ENCODE results near the gene APOF.
"Not testable (repeated sequence)": the region's sequence is repeated elsewhere in the genome, so short reads cannot be mapped to it uniquely, and the experiment has no call there.

APOF gene

DNA sequence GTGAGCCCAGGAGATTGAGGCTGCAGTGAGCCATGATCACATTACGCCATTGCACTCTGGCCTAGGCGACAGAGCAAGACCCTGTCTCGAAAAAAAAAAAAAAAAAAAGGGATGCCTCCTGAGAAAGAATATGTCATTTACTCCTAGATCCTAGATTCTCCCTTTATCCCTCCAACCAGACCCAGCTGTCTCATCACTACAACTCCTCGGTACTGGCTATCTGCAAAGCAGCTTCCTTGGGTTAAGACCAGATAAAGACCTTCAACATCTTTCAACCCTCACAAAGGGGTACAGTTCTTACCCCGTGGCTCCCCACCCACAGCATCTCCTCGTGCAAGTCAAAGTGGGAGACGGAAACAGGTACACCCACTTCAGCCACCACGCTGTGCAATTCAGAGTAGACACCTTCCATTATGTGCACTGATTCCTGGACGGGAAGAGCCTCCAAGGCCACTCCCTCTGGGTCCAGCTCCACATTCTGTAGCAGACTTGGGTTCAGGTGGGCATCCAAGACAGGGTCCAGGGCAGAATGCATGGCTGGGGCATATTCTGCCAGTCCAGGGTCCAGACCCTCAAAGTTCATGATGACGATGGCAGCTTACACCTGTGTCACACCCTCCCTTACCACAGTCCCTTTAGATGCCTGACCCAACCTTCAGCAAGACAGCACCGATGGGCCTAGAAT is 30.0 kb downstream of the APOF start:
- DNase-seq: no peak
- ATAC-seq: no peak

DNA sequence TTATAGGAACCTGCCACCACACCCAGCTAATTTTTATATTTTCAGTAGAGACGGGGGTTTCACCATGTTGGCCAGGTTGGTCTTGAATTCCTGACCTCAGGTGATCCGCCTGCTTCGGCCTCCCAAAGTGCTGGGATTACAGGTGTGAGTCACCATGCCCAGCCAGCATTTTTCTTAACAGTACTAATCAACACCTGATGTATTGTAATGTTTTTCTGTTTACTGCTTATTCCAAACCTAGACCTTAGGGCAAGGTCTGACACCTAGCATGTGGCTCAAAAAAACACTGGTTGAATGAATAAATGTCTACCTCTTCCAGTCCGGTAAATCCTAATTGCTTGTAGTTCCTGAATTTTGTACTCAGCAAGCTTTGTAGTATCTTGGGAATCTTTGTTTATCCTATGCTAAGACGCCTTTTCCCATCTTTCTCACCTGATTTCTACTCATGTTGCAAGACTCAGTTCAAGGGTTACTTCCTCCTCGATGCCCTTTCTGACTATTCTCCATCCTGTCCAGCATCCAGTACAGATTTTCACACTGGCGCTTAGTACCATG is 31.6 kb downstream of the APOF start:
- DNase-seq: no peak
- no peak for ATAC-seq

DNA sequence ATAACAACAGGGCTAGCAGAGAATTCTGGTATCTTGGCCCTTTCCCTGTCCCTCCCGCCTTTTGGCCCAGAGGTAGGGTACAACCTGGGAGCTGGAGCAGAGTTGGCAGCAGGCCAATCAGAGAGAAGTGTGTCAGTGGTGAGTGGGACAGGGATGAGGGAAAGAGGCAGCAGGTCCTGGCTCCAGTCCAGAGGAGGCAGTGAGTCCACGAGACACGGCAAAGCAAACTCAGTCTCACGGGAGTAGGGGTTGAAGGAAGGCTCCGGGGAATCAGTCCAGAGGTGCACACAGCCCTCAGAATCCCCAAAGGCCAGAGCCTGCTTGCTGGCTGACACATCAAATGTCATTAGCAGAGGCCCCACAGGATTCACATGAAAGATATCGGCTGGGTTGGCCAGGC is 36.1 kb downstream of the APOF start:
- ATAC-seq (no peak), DNase-seq (no peak)

DNA sequence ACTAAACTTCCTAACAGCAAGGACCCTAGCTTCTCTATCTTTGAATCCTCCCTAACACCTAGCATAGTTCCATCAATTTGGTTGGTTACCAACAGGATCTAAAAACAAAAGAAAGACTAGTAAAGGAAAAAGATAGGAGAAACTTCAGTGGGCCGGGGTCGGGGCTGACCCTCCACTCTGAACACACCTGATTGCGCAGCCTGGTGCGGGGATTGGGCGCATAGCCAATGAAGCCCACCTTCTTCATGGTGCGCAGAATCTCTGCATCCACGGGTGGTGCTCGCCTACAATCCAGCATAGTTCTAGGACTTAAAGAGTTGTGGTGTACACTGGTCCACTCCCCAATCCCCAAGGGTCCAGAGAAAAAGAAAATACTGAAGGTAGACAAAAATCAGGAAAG is 36.5 kb downstream of the APOF start:
- ATAC-seq (no peak), DNase-seq (no peak)

DNA sequence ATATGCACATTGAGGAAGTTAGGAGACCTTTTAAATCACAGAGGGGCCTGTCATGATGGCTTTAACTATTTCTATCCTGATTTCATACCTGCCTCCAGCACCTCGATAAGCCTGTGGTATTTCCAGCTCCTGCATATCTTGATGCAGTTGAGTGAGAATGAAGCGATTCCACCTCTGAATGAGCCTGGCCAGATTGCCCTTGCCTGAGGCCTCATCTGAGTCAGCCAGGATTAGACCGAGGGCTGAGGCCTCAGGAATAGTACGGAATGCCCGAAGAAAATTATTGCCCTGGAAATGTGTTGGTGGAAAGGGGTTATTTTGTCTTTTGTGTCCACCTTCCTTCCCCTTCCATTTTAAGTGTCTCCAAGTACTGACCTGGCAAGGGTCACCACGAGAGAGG is 38.5 kb downstream of the APOF start:
- no peak for ATAC-seq
- DNase-seq: no peak

DNA sequence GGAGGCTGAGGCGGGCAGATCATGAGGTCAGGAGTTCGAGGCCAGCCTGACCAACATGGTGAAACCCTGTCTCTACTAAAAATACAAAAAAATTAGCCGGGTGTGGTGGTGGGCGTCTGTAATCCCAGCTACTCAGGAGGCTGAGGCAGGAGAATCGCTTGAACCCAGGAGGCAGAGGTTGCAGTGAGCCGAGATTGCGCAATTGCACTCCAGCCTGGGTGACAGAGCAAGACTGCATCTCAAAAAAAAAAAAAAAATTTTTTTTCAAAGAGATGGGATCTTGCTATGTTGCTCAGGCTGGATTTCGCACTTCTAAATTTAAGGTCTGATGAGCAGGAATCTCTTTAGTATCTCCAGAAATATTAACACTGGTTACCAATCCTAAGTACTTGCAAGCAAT is 41.0 kb downstream of the APOF start:
- not testable (repeated sequence) for DNase-seq

DNA sequence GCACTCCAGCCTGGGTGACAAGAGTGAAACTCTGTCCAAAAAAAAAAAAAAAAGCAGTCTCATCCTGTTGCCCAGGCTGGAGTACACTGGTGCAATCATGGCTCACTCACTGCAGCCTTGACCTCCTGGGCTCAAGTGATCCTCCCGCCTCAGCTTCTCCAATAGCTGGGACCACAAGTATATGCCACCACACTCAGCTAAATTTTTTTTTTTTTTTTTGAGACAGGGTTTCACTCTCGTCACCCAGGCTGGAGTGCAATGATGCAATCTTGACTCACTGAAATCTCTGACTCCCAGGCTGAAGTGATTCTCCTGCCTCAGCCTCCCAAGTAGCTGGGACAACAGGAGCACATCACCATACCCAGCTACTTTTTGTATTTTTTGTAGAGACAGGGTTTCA is 41.6 kb downstream of the APOF start:
- ATAC-seq (peak; percentile 6), DNase-seq (no peak)

More for the DNA sequence above, 41.0 kb downstream of the APOF start:
- not testable (repeated sequence) for ATAC-seq

DNA sequence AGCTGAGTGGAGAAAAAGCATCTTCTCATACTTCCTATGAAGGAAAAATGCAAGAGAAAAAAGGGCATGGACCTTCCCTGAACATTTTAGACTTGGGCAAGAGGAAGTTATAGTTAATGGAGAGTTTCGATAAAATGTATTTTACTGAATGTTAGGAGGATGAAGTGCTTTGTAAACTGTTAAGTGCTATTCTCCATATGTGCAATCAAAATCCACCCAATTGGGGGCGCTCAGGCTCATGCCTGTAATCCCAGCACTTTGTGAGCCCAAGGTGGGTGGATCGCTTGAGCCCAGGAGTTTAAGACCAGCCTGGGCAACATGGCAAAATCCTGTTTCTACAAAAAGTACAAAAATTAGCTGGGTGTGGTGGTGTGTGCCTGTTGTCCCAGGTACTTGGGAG is 45.0 kb downstream of the APOF start:
- DNase-seq (no peak), ATAC-seq (no peak)

DNA sequence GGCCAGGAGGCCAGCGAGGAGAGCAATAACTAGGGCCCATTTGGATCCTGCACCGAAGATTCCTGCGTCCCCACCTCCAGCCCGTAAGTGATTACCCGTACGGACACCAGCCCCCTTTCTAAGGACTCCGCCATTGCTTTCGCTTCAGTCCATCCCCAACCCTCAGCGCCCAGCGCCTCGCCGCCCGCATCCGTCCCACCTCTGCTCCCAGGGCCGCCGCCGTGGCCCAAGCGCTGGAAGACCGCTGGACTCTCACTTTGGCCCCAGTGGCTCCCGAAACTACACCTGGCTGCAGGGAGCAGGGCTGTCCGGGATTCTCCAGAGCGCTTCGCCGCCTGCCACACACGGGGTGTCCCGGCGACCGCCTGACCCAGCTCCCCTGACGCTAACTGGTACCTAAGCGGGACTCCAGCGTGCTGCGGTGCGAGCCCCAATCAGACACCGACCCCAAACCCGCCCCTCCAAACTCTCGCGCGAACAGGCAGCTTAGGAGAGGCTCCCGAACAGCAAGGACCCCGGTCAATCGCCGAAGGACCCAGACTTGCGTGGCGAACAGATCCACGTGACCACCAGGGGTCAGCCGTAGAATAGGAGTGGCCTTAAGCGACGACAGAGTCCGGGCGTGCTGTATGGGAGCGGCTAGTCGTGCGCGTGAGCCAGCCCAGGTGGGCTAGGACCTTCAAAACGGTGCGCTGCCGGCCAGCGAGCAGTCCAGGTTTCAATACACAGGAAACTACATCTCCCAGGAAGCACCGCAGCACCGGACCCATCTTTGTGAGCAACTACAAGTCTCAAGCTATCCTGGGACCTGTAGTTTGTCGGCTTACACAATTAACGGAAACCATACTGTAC is 46.8 kb downstream of the APOF start, which contains the start of gene CNPY2:
TSS of gene CNPY2 (minus strand) at position 367 of the 852 bp plus-strand sequence. CDS start 771 bp downstream, outside the sequence.
- peak; percentile 95 for ATAC-seq
- DNase-seq: peak; percentile 95

DNA sequence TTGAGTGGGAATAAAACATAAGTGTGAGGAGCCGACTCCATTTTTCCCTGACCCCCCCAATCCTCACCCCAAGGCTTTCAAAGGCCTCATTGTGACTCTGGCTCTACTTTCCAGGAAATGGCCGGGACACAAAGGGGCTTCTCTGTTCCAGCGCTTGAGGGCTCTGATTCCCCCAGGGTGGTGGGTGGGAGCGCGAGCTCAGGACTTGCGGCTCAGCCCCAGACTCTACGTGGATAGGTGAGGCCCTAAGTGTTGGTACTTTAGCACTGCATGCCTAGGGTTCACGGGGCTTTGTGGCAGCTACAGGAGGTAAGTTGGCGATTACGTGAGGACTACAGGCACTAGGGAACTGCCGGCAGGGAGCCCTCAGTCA is 47.4 kb downstream of the APOF start:
- no peak for ATAC-seq

DNA sequence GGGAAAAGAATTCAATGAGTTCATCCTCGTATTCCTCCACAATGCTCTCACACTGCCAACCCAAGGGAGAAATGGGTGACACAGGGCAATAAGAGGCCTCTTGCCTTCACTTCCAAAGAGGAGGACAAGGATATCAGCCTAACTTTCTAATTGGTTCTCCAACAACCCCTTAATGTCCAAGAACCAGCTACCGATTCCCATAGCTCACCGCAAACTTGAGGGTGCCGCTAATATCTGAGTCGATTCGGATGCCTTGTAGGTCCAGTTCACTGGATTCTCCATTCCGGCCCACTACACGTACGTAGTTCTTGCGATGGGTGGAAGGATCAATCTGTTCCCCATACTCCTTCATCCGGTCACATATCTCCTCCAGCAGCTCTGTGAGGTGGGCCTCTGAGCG is 51.7 kb downstream of the APOF start:
- no peak for ATAC-seq
- no peak for DNase-seq

More for the DNA sequence above, 47.4 kb downstream of the APOF start:
- DNase-seq: no peak

Data from stimulated activated naive CD8-positive, alpha-beta T cell treated with anti-CD3 and anti-CD28 coated beads, Interleukin-15, Interleukin-2, amounts not matched to agents 100 U/mL and 50 U/mL, for 24 hours (primary cell).